OCI-LY1 (cell line): ENCODE measurements around the gene RPRD2.

Source experiments
- H2AFZ ChIP-seq: fragments of 200-600 bp; sonication (generic), shearing (Covaris generic); 2 replicates; pipeline ENCODE4 v1.6.0; 2014; ENCODE audit warnings: antibody characterized with exemption, mild to moderate bottlenecking, low read length
- H3F3A ChIP-seq: fragments of 200-600 bp; sonication (generic), shearing (Covaris generic); 2 replicates; pipeline ENCODE4 v1.6.0; 2014; ENCODE audit warnings: mild to moderate bottlenecking, antibody characterized with exemption, low read length, moderate library complexity; ENCODE audit not compliant: insufficient read depth
- H3K27ac ChIP-seq: fragments of 200-600 bp; sonication (generic); 2 replicates; pipeline ENCODE4 v1.5.1; 2014; ENCODE audit warnings: low read length, mixed run types, mild to moderate bottlenecking, low read depth; ENCODE audit not compliant: poor library complexity, severe bottlenecking
- H3K27me3 ChIP-seq: fragments of 200-600 bp; sonication (generic); 2 replicates; pipeline ENCODE4 v1.6.0; 2014; ENCODE audit warnings: antibody characterized with exemption, mild to moderate bottlenecking, low read length, moderate library complexity; ENCODE audit not compliant: insufficient read depth
- H3K36me3 ChIP-seq: fragments of 200-600 bp; sonication (generic); 2 replicates; pipeline ENCODE4 v1.6.1; 2014; ENCODE audit warnings: mild to moderate bottlenecking, antibody characterized with exemption, low read length, moderate library complexity, mixed read lengths; ENCODE audit not compliant: insufficient read depth
- H3K4me1 ChIP-seq: fragments of 200-600 bp; sonication (generic); 2 replicates; pipeline ENCODE4 v1.5.1; 2014; ENCODE audit warnings: mild to moderate bottlenecking, low read length, moderate library complexity; ENCODE audit not compliant: insufficient read depth, severe bottlenecking
- H3K4me2 ChIP-seq: fragments of 200-600 bp; sonication (generic), shearing (Covaris generic); 2 replicates; pipeline ENCODE4 v1.6.1; 2014; ENCODE audit warnings: low read length
- H3K4me3 ChIP-seq: fragments of 200-600 bp; sonication (generic); 2 replicates; pipeline ENCODE4 v1.5.1; 2014; ENCODE audit warnings: low read length, low read depth, mild to moderate bottlenecking, mixed read lengths; ENCODE audit not compliant: poor library complexity, severe bottlenecking
- H3K79me2 ChIP-seq: fragments of 200-600 bp; shearing (Covaris generic); 2 replicates; pipeline ENCODE4 v1.6.1; 2016; ENCODE audit warnings: mixed run types, low read length, mixed read lengths; ENCODE audit not compliant: insufficient read depth
- H3K9ac ChIP-seq: fragments of 200-600 bp; sonication (generic), shearing (Covaris generic); 2 replicates; pipeline ENCODE4 v1.6.1; 2014; ENCODE audit warnings: mild to moderate bottlenecking, low read length, mixed read lengths
- H3K9me2 ChIP-seq: fragments of 200-600 bp; sonication (generic), shearing (Covaris generic); 2 replicates; pipeline ENCODE4 v1.6.1; 2014; ENCODE audit warnings: low read depth, mild to moderate bottlenecking, low read length, mixed read lengths
- H3K9me3 ChIP-seq: fragments of 200-600 bp; shearing (Covaris generic); 2 replicates; pipeline ENCODE4 v1.6.1; 2014; ENCODE audit warnings: low read length, mixed read lengths
- H4K20me1 ChIP-seq: fragments of 200-600 bp; sonication (generic), shearing (Covaris generic); 2 replicates; pipeline ENCODE4 v1.6.0; 2016; ENCODE audit warnings: mild to moderate bottlenecking, low read length; ENCODE audit not compliant: insufficient read depth
- EZH2 ChIP-seq: fragments of 200-600 bp; sonication (generic), shearing (Covaris generic); IDR thresholded peaks from 2 replicates; pipeline ENCODE4 v1.8.0; 2017; ENCODE audit warnings: borderline replicate concordance, mixed run types, mild to moderate bottlenecking, antibody characterized with exemption, low read length, moderate library complexity, mixed read lengths
- TF ChIP-seq, protein P1 (sequence below): fragments of 200-600 bp; sonication (generic), shearing (Covaris generic); IDR thresholded peaks from 2 replicates; pipeline ENCODE4 v1.5.1; 2017; ENCODE audit warnings: mild to moderate bottlenecking, antibody characterized with exemption, low read length, moderate library complexity, mixed read lengths

The RPRD2 gene

GRCh38 chr1:150415800-150416199 is 51.9 kb downstream of the RPRD2 start:
- Histone ChIP-seq H3K79me2 (peaks cover 25% of the 10 kb centered on the region), H3K36me3 (peaks cover 41% of the 10 kb centered on the region), H3K27me3 (no peaks in the 10 kb centered on the region), H2AFZ (no peak overlapping the region), H3K27ac (no peak overlapping the region), H3K9me3 (no peaks in the 10 kb centered on the region), H4K20me1 (0 out of 2 replicates have a peak, but pooled peaks cover 4% of the 10 kb centered on the region), H3K4me1 (no peaks in the 10 kb centered on the region), H3F3A (no peaks in the 10 kb centered on the region), H3K9ac (no peak overlapping the region), H3K4me2 (no peak overlapping the region), H3K4me3 (no peak overlapping the region), H3K9me2 (no peaks in the 10 kb centered on the region)
- no peak for TF ChIP-seq EZH2
- TF ChIP-seq, protein P1, sequence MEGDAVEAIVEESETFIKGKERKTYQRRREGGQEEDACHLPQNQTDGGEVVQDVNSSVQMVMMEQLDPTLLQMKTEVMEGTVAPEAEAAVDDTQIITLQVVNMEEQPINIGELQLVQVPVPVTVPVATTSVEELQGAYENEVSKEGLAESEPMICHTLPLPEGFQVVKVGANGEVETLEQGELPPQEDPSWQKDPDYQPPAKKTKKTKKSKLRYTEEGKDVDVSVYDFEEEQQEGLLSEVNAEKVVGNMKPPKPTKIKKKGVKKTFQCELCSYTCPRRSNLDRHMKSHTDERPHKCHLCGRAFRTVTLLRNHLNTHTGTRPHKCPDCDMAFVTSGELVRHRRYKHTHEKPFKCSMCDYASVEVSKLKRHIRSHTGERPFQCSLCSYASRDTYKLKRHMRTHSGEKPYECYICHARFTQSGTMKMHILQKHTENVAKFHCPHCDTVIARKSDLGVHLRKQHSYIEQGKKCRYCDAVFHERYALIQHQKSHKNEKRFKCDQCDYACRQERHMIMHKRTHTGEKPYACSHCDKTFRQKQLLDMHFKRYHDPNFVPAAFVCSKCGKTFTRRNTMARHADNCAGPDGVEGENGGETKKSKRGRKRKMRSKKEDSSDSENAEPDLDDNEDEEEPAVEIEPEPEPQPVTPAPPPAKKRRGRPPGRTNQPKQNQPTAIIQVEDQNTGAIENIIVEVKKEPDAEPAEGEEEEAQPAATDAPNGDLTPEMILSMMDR = no peak

GRCh38 chr1:150420560-150421265 is 56.8 kb downstream of the RPRD2 start:
- Histone ChIP-seq H2AFZ (no peak overlapping the region), H3K36me3 (peaks cover 60% of the 10 kb centered on the region), H3K27ac (no peak overlapping the region), H3K27me3 (no peaks in the 10 kb centered on the region), H4K20me1 (0 out of 2 replicates have a peak, but pooled peaks cover 4% of the 10 kb centered on the region), H3K9ac (no peak overlapping the region), H3K4me2 (no peak overlapping the region), H3K4me1 (no peaks in the 10 kb centered on the region), H3K9me2 (no peaks in the 10 kb centered on the region), H3K4me3 (no peak overlapping the region), H3K9me3 (no peaks in the 10 kb centered on the region), H3F3A (no peaks in the 10 kb centered on the region), H3K79me2 (peaks cover 9% of the 10 kb centered on the region; the same call in 1 of the 2 replicates)
- TF ChIP-seq EZH2 = no peak
- TF ChIP-seq, protein P1 = no peak

- Histone ChIP-seq H4K20me1 (0 out of 2 replicates have a peak, but pooled peaks cover under 1% of the 10 kb centered on the region), H3K27ac (no peak overlapping the region), H3K9me2 (no peaks in the 10 kb centered on the region), H3K79me2 (peaks cover 9% of the 10 kb centered on the region; the same call in 1 of the 2 replicates), H3K9me3 (no peaks in the 10 kb centered on the region), H3K27me3 (no peaks in the 10 kb centered on the region), H3K9ac (no peak overlapping the region), H3K4me3 (no peak overlapping the region), H3F3A (no peaks in the 10 kb centered on the region), H3K4me2 (no peak overlapping the region), H3K36me3 (peaks cover 52% of the 10 kb centered on the region), H3K4me1 (no peaks in the 10 kb centered on the region), H2AFZ (no peak overlapping the region)
- TF ChIP-seq, protein P1 = no peak
- TF ChIP-seq EZH2 = no peak
Measured at GRCh38 chr1:150422541-150422940, 58.6 kb downstream of the RPRD2 start.
